Activated naive CD4-positive, alpha-beta T cell treated with anti-CD3 and anti-CD28 coated beads, Interleukin-2, amount 50 U/mL, for 72 hours (primary cell): ENCODE measurements around the gene C8A. TPM values are rescaled to one million over a fixed set of nuclear protein-coding genes. Genes with fewer than 3 reads are reported as not detected.

Experiments
- ATAC-seq, 2 donors: fragments of 150-1000 bp; cut with Tn5 transposase; 2 replicates each; pipeline ENCODE4 v1.10.0; 2021; ENCODE audit warnings: mild to moderate bottlenecking in 2 of 2, moderate library complexity in 2 of 2
- DNase-seq, 2 donors: peaks; one replicate each; pipeline ENCODE4 v3.0.0; 2021 to 2022; ENCODE audit warnings: low spot score in 2 of 2
- H3K27ac Mint-ChIP-seq, 2 donors: one replicate each; pipeline ENCODE4 v1.8.0; 2022; ENCODE audit warnings: mild to moderate bottlenecking in 2 of 2, mixed read lengths in 2 of 2
- H3K36me3 Mint-ChIP-seq, 2 donors: one replicate each; pipeline ENCODE4 v1.8.0; 2022; ENCODE audit warnings: mixed read lengths in 2 of 2
- H3K9me3 Mint-ChIP-seq, 2 donors: one replicate each; pipeline ENCODE4 v1.8.0; 2022; ENCODE audit warnings: mixed read lengths in 2 of 2
- total RNA-seq, 2 donors: library from RNA; stranded (reverse); gene quantifications; one replicate each; pipeline ENCODE4 v1.2.3, GENCODE V29; 2022

Gene C8A
- total RNA-seq, 2 donors from 2014 or later, result not detected

GRCh38 chr1:56863265-56863992 lies 8.8 kb downstream of the C8A start:
- Mint-ChIP-seq H3K27ac (no peak overlapping the region), H3K36me3 (no peaks in the 10 kb centered on the region), H3K9me3 (peaks cover 4 to 13% of the 10 kb centered on the region in 2 donors)
- no peak for DNase-seq
- ATAC-seq, result no peak

GRCh38 chr1:56864430-56864829 lies 9.8 kb downstream of the C8A start:
- Mint-ChIP-seq H3K9me3 (peaks cover 4 to 13% of the 10 kb centered on the region in 2 donors), H3K36me3 (no peaks in the 10 kb centered on the region), H3K27ac (no peak overlapping the region)
- ATAC-seq (no peak), DNase-seq (no peak)

- Mint-ChIP-seq H3K9me3 (peaks cover 0 to 13% of the 10 kb centered on the region in 2 donors), H3K27ac (no peak overlapping the region), H3K36me3 (no peaks in the 10 kb centered on the region)
- no peak for DNase-seq
- no peak for ATAC-seq
These were observed 12.1 kb downstream of the C8A start for GRCh38 chr1:56866656-56867055.

GRCh38 chr1:56867491-56867890 lies 12.9 kb downstream of the C8A start:
- no peak for DNase-seq
- no peak for ATAC-seq
- Mint-ChIP-seq H3K27ac (no peak overlapping the region), H3K9me3 (peaks cover 0 to 13% of the 10 kb centered on the region in 2 donors), H3K36me3 (no peaks in the 10 kb centered on the region)

- H3K36me3 Mint-ChIP-seq, result no peaks in the 10 kb centered on the region
- DNase-seq, result no peak
- ATAC-seq, result no peak
- no peak overlapping the region for H3K27ac Mint-ChIP-seq
- peaks cover 0 to 13% of the 10 kb centered on the region in 2 donors for H3K9me3 Mint-ChIP-seq
These were observed 14.2 kb downstream of the C8A start for GRCh38 chr1:56868761-56869160.

- ATAC-seq (no peak), DNase-seq (no peak)
- H3K27ac Mint-ChIP-seq, result no peak overlapping the region
- H3K36me3 Mint-ChIP-seq, result no peaks in the 10 kb centered on the region
- peaks cover 3% of the 10 kb centered on the region in 2 donors for H3K9me3 Mint-ChIP-seq
These were observed 18.0 kb downstream of the C8A start for GRCh38 chr1:56872597-56872996.

GRCh38 chr1:56873213-56873612 lies 18.6 kb downstream of the C8A start:
- no peak overlapping the region for H3K27ac Mint-ChIP-seq
- peaks cover 3% of the 10 kb centered on the region in 2 donors for H3K9me3 Mint-ChIP-seq
- ATAC-seq (no peak), DNase-seq (no peak)
- H3K36me3 Mint-ChIP-seq, result no peaks in the 10 kb centered on the region

GRCh38 chr1:56874689-56875088 lies 20.1 kb downstream of the C8A start:
- no peak for ATAC-seq

GRCh38 chr1:56877973-56878372 lies 23.4 kb downstream of the C8A start:
- DNase-seq, result no peak
- Mint-ChIP-seq H3K36me3 (no peaks in the 10 kb centered on the region), H3K9me3 (peaks cover 3% of the 10 kb centered on the region in 2 donors), H3K27ac (no peak overlapping the region)
- no peak for ATAC-seq

More at GRCh38 chr1:56874689-56875088, 20.1 kb downstream of the C8A start:
- H3K27ac Mint-ChIP-seq, result no peak overlapping the region
- H3K36me3 Mint-ChIP-seq, result no peaks in the 10 kb centered on the region
- DNase-seq, result no peak
- peaks cover 3% of the 10 kb centered on the region in 2 donors for H3K9me3 Mint-ChIP-seq

GRCh38 chr1:56880774-56881173 lies 26.2 kb downstream of the C8A start:
- H3K36me3 Mint-ChIP-seq, result no peaks in the 10 kb centered on the region
- H3K9me3 Mint-ChIP-seq, result peaks cover 3% of the 10 kb centered on the region in 2 donors
- H3K27ac Mint-ChIP-seq, result no peak overlapping the region

GRCh38 chr1:56881417-56881816 lies 26.8 kb downstream of the C8A start:
- Mint-ChIP-seq H3K27ac (no peak overlapping the region), H3K36me3 (no peaks in the 10 kb centered on the region), H3K9me3 (peaks cover 3% of the 10 kb centered on the region in 2 donors)
- ATAC-seq (peak in 1 of 2 donors; percentile 90), DNase-seq (peak in 1 of 2 donors; percentile 4)

More at GRCh38 chr1:56880774-56881173, 26.2 kb downstream of the C8A start:
- DNase-seq (no peak), ATAC-seq (no peak)

- Mint-ChIP-seq H3K27ac (no peak overlapping the region), H3K9me3 (peaks cover 4 to 10% of the 10 kb centered on the region in 2 donors), H3K36me3 (no peaks in the 10 kb centered on the region)
- DNase-seq (no peak), ATAC-seq (no peak)
These were observed 35.6 kb downstream of the C8A start for GRCh38 chr1:56890229-56890628.

GRCh38 chr1:56894014-56894413 lies 39.4 kb downstream of the C8A start:
- no peak for DNase-seq
- H3K36me3 Mint-ChIP-seq, result no peaks in the 10 kb centered on the region
- H3K9me3 Mint-ChIP-seq, result peaks cover 0 to 6% of the 10 kb centered on the region in 2 donors
- no peak overlapping the region for H3K27ac Mint-ChIP-seq
- ATAC-seq, result no peak

- no peak overlapping the region for H3K27ac Mint-ChIP-seq
- DNase-seq (no peak), ATAC-seq (no peak)
- H3K9me3 Mint-ChIP-seq, result peaks cover 0 to 6% of the 10 kb centered on the region in 2 donors
- H3K36me3 Mint-ChIP-seq, result no peaks in the 10 kb centered on the region
These were observed 42.8 kb downstream of the C8A start for GRCh38 chr1:56897150-56898004.

- ATAC-seq (no peak), DNase-seq (no peak)
- Mint-ChIP-seq H3K9me3 (peaks cover 0 to 6% of the 10 kb centered on the region in 2 donors), H3K27ac (no peak overlapping the region), H3K36me3 (no peaks in the 10 kb centered on the region)
These were observed 43.4 kb downstream of the C8A start for GRCh38 chr1:56898005-56898373.

GRCh38 chr1:56898879-56899278 lies 44.3 kb downstream of the C8A start:
- peaks cover 0 to 6% of the 10 kb centered on the region in 2 donors for H3K9me3 Mint-ChIP-seq
- no peak overlapping the region for H3K27ac Mint-ChIP-seq
- DNase-seq, result no peak
- no peaks in the 10 kb centered on the region for H3K36me3 Mint-ChIP-seq
- ATAC-seq, result no peak

GRCh38 chr1:56901716-56902115 lies 47.1 kb downstream of the C8A start:
- peaks cover 0 to 5% of the 10 kb centered on the region in 2 donors for H3K9me3 Mint-ChIP-seq
- peaks cover 0 to 4% of the 10 kb centered on the region in 2 donors for H3K36me3 Mint-ChIP-seq
- DNase-seq (no peak), ATAC-seq (no peak)
- no peak overlapping the region for H3K27ac Mint-ChIP-seq
